Stimulated activated effector memory CD8-positive, alpha-beta T cell treated with anti-CD3 and anti-CD28 coated beads, Interleukin-12 subunit alpha, Interleukin-12 subunit beta, amount 100 ng/mL, for 72 hours (primary cell): ENCODE data around the gene ISM1.

ENCODE experiments used
- ATAC-seq: fragments of 150-1000 bp; cut with Tn5 transposase; 2 replicates; pipeline ENCODE4 v1.10.0; 2021
- DNase-seq, 2 donors: peaks; one replicate each; pipeline ENCODE4 v3.0.0; 2021 to 2022; ENCODE audit warnings: low spot score in 2 of 2
- H3K27ac Mint-ChIP-seq: one replicate; pipeline ENCODE4 v1.8.0; 2022; ENCODE audit warnings: mild to moderate bottlenecking, mixed read lengths
- H3K36me3 Mint-ChIP-seq: one replicate; pipeline ENCODE4 v1.8.0; 2022; ENCODE audit warnings: mild to moderate bottlenecking, mixed read lengths
- H3K4me1 Mint-ChIP-seq: one replicate; pipeline ENCODE4 v1.8.0; 2022; ENCODE audit warnings: mixed read lengths
- H3K4me3 Mint-ChIP-seq: one replicate; pipeline ENCODE4 v1.8.0; 2022; ENCODE audit warnings: mild to moderate bottlenecking, mixed read lengths
- H3K9me3 Mint-ChIP-seq: one replicate; pipeline ENCODE4 v1.8.0; 2022; ENCODE audit warnings: mixed read lengths

The ISM1 gene

GRCh38 chr20:13261460-13262301 is 40.6 kb downstream of the ISM1 start:
- DNase-seq: peak; percentile 14 to 62
- no peak overlapping the region for H3K27ac Mint-ChIP-seq
- H3K9me3 Mint-ChIP-seq: no peaks in the 10 kb centered on the region
- no peaks in the 10 kb centered on the region for H3K36me3 Mint-ChIP-seq
- peak; percentile 81 for ATAC-seq
- H3K4me1 Mint-ChIP-seq: no peaks in the 10 kb centered on the region
- no peak overlapping the region for H3K4me3 Mint-ChIP-seq

- Mint-ChIP-seq H3K9me3 (no peaks in the 10 kb centered on the region), H3K27ac (no peak overlapping the region), H3K4me3 (no peak overlapping the region), H3K36me3 (no peaks in the 10 kb centered on the region), H3K4me1 (no peaks in the 10 kb centered on the region)
- no peak for ATAC-seq
- DNase-seq: no peak
Measured at GRCh38 chr20:13262302-13262650, 41.2 kb downstream of the ISM1 start.

GRCh38 chr20:13262671-13263360 is 41.7 kb downstream of the ISM1 start:
- no peaks in the 10 kb centered on the region for H3K36me3 Mint-ChIP-seq
- DNase-seq (no peak), ATAC-seq (no peak)
- no peaks in the 10 kb centered on the region for H3K9me3 Mint-ChIP-seq
- no peak overlapping the region for H3K27ac Mint-ChIP-seq
- H3K4me3 Mint-ChIP-seq: no peak overlapping the region
- H3K4me1 Mint-ChIP-seq: no peaks in the 10 kb centered on the region

- Mint-ChIP-seq H3K4me3 (no peak overlapping the region), H3K4me1 (no peaks in the 10 kb centered on the region), H3K27ac (no peak overlapping the region), H3K36me3 (no peaks in the 10 kb centered on the region), H3K9me3 (no peaks in the 10 kb centered on the region)
- no peak for ATAC-seq
- DNase-seq: no peak
Measured at GRCh38 chr20:13263451-13263850, 42.4 kb downstream of the ISM1 start.

- Mint-ChIP-seq H3K27ac (no peak overlapping the region), H3K9me3 (no peaks in the 10 kb centered on the region), H3K36me3 (no peaks in the 10 kb centered on the region), H3K4me1 (no peaks in the 10 kb centered on the region), H3K4me3 (no peak overlapping the region)
- ATAC-seq (no peak), DNase-seq (no peak)
Measured at GRCh38 chr20:13264907-13265306, 43.8 kb downstream of the ISM1 start.

GRCh38 chr20:13265941-13266340 is 44.9 kb downstream of the ISM1 start:
- no peaks in the 10 kb centered on the region for H3K9me3 Mint-ChIP-seq
- no peak overlapping the region for H3K4me3 Mint-ChIP-seq
- H3K4me1 Mint-ChIP-seq: no peaks in the 10 kb centered on the region
- H3K27ac Mint-ChIP-seq: no peak overlapping the region
- ATAC-seq (no peak), DNase-seq (no peak)
- no peaks in the 10 kb centered on the region for H3K36me3 Mint-ChIP-seq

GRCh38 chr20:13267231-13267630 is 46.2 kb downstream of the ISM1 start:
- Mint-ChIP-seq H3K4me1 (no peaks in the 10 kb centered on the region), H3K36me3 (no peaks in the 10 kb centered on the region), H3K27ac (no peak overlapping the region), H3K9me3 (no peaks in the 10 kb centered on the region), H3K4me3 (no peak overlapping the region)
- DNase-seq: no peak
- ATAC-seq: no peak

GRCh38 chr20:13268953-13269352 is 47.9 kb downstream of the ISM1 start:
- Mint-ChIP-seq H3K4me3 (no peak overlapping the region), H3K36me3 (no peaks in the 10 kb centered on the region), H3K27ac (no peak overlapping the region), H3K4me1 (no peaks in the 10 kb centered on the region), H3K9me3 (no peaks in the 10 kb centered on the region)
- DNase-seq (no peak), ATAC-seq (no peak)

GRCh38 chr20:13270211-13270610 is 49.1 kb downstream of the ISM1 start:
- Mint-ChIP-seq H3K36me3 (no peaks in the 10 kb centered on the region), H3K4me3 (no peak overlapping the region), H3K4me1 (no peaks in the 10 kb centered on the region), H3K9me3 (no peaks in the 10 kb centered on the region), H3K27ac (no peak overlapping the region)
- DNase-seq: no peak
- ATAC-seq: no peak

GRCh38 chr20:13271098-13271497 is 50.0 kb downstream of the ISM1 start:
- ATAC-seq: no peak
- no peak overlapping the region for H3K4me3 Mint-ChIP-seq
- no peak for DNase-seq
- no peaks in the 10 kb centered on the region for H3K4me1 Mint-ChIP-seq
- H3K9me3 Mint-ChIP-seq: no peaks in the 10 kb centered on the region
- no peaks in the 10 kb centered on the region for H3K36me3 Mint-ChIP-seq
- no peak overlapping the region for H3K27ac Mint-ChIP-seq

GRCh38 chr20:13271977-13272975 is 51.2 kb downstream of the ISM1 start:
- H3K27ac Mint-ChIP-seq: no peak overlapping the region
- ATAC-seq (no peak), DNase-seq (no peak)
- H3K9me3 Mint-ChIP-seq: no peaks in the 10 kb centered on the region
- no peak overlapping the region for H3K4me3 Mint-ChIP-seq
- no peaks in the 10 kb centered on the region for H3K36me3 Mint-ChIP-seq
- no peaks in the 10 kb centered on the region for H3K4me1 Mint-ChIP-seq

GRCh38 chr20:13274275-13274861 is 53.3 kb downstream of the ISM1 start:
- H3K36me3 Mint-ChIP-seq: no peaks in the 10 kb centered on the region
- no peaks in the 10 kb centered on the region for H3K4me1 Mint-ChIP-seq
- ATAC-seq: no peak

GRCh38 chr20:13276945-13277541 is 56.0 kb downstream of the ISM1 start:
- no peak for ATAC-seq
- H3K36me3 Mint-ChIP-seq: no peaks in the 10 kb centered on the region
- H3K27ac Mint-ChIP-seq: no peak overlapping the region

More at GRCh38 chr20:13274275-13274861, 53.3 kb downstream of the ISM1 start:
- DNase-seq: no peak
- H3K9me3 Mint-ChIP-seq: no peaks in the 10 kb centered on the region
- no peak overlapping the region for H3K4me3 Mint-ChIP-seq
- no peak overlapping the region for H3K27ac Mint-ChIP-seq

GRCh38 chr20:13277663-13278295 is 56.7 kb downstream of the ISM1 start:
- H3K27ac Mint-ChIP-seq: no peak overlapping the region
- H3K9me3 Mint-ChIP-seq: no peaks in the 10 kb centered on the region
- H3K4me1 Mint-ChIP-seq: no peaks in the 10 kb centered on the region
- H3K36me3 Mint-ChIP-seq: no peaks in the 10 kb centered on the region
- H3K4me3 Mint-ChIP-seq: no peak overlapping the region
- ATAC-seq: no peak
- no peak for DNase-seq

More at GRCh38 chr20:13276945-13277541, 56.0 kb downstream of the ISM1 start:
- H3K4me1 Mint-ChIP-seq: no peaks in the 10 kb centered on the region
- H3K9me3 Mint-ChIP-seq: no peaks in the 10 kb centered on the region
- no peak overlapping the region for H3K4me3 Mint-ChIP-seq
- no peak for DNase-seq
